Mucosa of descending colon (tissue), 3 donors: Measurements from ENCODE around the gene KDM4B. TPM values are rescaled to one million over a fixed set of nuclear protein-coding genes. Genes with fewer than 3 reads are reported as not detected.

Experiments
- ATAC-seq: fragments of 200-7000 bp; cut with Tn5 transposase; one replicate; pipeline ENCODE4 v1.9.1; 2020; ENCODE audit warnings: mild to moderate bottlenecking, moderate library complexity
- DNase-seq, 3 donors: peaks; one replicate each; pipeline ENCODE4 v3.0.0-alpha.2; 2020
- H3K36me3 ChIP-seq: fragments of 200-600 bp; one replicate; pipeline ENCODE4 v1.8.0; 2021; ENCODE audit warnings: low read depth, mild to moderate bottlenecking
- H3K4me1 ChIP-seq: fragments of 200-600 bp; one replicate; pipeline ENCODE4 v1.8.0; 2021; ENCODE audit warnings: low read depth, mild to moderate bottlenecking
- H3K4me3 ChIP-seq: fragments of 200-600 bp; one replicate; pipeline ENCODE4 v1.8.0; 2021; ENCODE audit warnings: mild to moderate bottlenecking
- H3K9me3 ChIP-seq: fragments of 200-600 bp; one replicate; pipeline ENCODE4 v1.8.0; 2021; ENCODE audit warnings: mild to moderate bottlenecking
- intact Hi-C, 2 donors: fragments of 100-400 bp; cut with DNase I in 1 of 2; cut with micrococcal nuclease in 1 of 2; formaldehyde crosslinking; loops; one replicate each; pipeline versions ENCODE4 v1.11.0 to v1.11.1; 2022; cut with DNase I, micrococcal nuclease
- total RNA-seq, 3 donors: library from RNA; stranded (reverse); fragmentation: NEBNext Ultra II Directional in 2 of 3; extraction: Animal tissue kit (Norgen Biotek cat#: 25700) in 2 of 3; gene quantifications; one replicate each; pipeline versions ENCODE4 v1.2.1 to v1.2.4, GENCODE V29; 2021 to 2023
- TF ChIP-seq, protein P1 (sequence below): fragments of 200-600 bp; IDR thresholded peaks from one replicate; pipeline ENCODE4 v1.8.0; 2022; ENCODE audit warnings: antibody characterized with exemption, mild to moderate bottlenecking
- donor health status: DM: no; HTN: no; CAD: no; lungs with moderate emphysema.
- donor health status: DM: no; HTN: no; CAD: no.
- donor health status: DM: no; HTN: yes; CAD: no.

Gene KDM4B
- total RNA-seq, 3 donors from 2014 or later, result 42.7 to 53.8 (median 50.0) TPM

DNA sequence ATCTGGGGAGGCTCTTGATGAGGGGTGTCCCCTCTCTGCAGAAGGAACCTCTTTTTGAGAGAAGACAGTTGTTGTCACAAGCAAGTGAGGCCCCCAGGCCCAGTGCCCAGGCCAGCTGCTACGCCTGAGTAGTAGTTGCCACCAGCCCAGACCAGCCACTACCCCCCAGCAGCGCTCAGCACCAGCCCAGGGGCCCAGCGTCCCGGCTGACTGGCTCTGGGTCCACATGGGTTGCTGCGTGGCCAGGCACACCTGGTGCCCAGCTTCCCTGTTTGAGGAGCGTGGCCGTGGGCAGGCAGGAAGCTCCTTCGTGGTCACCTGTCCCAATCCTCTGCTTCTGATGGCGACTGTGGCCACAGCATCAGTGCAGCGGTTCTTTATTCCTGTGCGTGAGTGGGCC lies 84.7 kb downstream of the KDM4B start:
- no peak for ATAC-seq
- intact Hi-C loops, result no loop called here

DNA sequence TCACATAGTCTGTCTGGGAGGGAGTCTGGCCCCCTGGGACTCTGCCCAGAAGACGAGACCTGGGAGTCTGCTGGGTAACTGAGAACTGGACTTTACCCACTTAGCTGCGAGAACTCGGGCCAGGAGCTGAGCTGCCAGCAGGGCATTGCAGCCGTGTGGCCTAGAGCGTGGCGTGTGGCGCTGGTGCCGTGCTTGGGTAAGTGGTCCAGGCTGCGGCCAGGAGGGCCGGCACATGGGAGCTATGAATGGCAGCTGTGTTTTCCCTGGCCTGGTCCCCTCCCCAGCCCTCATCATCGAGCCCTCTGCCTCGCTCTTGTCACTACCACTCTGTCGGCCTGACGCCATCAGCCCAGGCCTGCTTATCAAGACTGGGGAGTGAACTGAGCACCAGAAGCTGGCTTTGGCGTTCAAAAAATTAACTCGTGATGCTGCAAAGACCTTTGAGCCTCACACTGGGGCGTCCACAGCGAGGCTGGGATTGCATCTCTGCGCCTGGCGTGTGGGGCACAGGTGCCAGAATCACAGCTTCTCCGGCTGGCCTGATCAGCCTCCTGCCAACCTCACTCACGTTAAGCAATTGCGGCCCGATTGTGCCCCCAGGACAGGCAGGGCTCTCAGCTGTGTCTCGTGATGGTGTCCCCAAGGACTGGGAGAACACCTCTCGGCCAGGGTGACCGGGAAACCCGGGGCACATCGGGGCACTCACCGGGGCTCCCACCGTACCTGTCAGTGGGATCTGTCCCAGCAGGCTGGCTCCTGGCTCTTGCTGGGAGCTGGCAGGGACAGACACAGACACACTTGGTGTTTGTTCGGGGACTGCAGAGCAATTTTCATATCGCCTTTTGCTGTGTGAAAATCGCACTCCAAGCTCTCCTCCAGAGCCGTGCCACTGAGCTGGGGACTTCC lies 85.9 kb downstream of the KDM4B start:
- TF ChIP-seq, protein P1, sequence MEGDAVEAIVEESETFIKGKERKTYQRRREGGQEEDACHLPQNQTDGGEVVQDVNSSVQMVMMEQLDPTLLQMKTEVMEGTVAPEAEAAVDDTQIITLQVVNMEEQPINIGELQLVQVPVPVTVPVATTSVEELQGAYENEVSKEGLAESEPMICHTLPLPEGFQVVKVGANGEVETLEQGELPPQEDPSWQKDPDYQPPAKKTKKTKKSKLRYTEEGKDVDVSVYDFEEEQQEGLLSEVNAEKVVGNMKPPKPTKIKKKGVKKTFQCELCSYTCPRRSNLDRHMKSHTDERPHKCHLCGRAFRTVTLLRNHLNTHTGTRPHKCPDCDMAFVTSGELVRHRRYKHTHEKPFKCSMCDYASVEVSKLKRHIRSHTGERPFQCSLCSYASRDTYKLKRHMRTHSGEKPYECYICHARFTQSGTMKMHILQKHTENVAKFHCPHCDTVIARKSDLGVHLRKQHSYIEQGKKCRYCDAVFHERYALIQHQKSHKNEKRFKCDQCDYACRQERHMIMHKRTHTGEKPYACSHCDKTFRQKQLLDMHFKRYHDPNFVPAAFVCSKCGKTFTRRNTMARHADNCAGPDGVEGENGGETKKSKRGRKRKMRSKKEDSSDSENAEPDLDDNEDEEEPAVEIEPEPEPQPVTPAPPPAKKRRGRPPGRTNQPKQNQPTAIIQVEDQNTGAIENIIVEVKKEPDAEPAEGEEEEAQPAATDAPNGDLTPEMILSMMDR, result no peak
- ATAC-seq, result no peak

More for the DNA sequence above, 84.7 kb downstream of the KDM4B start:
- Histone ChIP-seq H3K4me3 (no peak overlapping the region), H3K4me1 (peaks cover 5% of the 10 kb centered on the region), H3K36me3 (no peaks in the 10 kb centered on the region), H3K9me3 (no peaks in the 10 kb centered on the region)
- TF ChIP-seq, protein P1, result no peak
- no peak for DNase-seq

DNA sequence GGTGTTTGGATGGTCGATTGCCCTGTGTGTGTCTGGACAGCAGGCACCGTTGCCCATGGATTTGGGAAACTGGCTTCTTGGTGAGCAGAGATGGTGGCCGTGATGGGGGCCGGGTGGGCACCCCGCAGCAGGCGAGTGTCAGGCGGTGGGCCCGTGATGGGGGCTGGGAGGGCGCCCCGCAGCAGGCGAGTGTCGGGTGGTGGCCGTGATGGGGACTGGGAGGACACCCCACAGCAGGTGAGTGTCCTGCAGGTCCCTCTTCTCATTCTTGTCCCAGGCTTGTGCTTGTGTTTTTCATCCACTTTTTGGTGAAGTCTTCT lies 86.5 kb downstream of the KDM4B start:
- Histone ChIP-seq H3K9me3 (no peaks in the 10 kb centered on the region), H3K4me3 (no peak overlapping the region), H3K36me3 (no peaks in the 10 kb centered on the region), H3K4me1 (no peaks in the 10 kb centered on the region)
- no peak for DNase-seq
- no peak for ATAC-seq
- intact Hi-C loops, result no loop called here
- TF ChIP-seq, protein P1, result no peak

More for the DNA sequence above, 85.9 kb downstream of the KDM4B start:
- intact Hi-C loops, result no loop called here
- Histone ChIP-seq H3K4me3 (no peak overlapping the region), H3K4me1 (no peaks in the 10 kb centered on the region), H3K36me3 (no peaks in the 10 kb centered on the region), H3K9me3 (no peaks in the 10 kb centered on the region)
- DNase-seq, result no peak

DNA sequence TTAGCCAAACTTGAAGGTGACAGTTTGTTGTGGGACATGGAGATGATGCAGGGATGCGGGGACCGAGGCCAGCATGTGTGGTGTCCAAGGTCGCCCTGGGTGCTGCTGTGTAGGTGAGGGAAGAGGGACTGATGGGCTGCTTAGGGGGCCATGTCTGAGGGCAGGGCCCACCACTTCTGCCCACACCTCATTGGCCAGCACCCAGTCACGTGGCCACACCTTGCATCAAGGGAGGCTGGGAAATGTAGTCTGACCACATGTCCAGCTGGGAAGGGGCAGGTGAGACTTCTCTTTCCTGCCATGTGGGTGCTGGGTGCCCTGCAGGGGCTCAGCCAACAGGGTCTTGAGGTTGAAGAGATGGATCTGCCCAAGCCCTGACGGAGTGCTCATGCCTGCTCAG lies 88.9 kb downstream of the KDM4B start:
- Histone ChIP-seq H3K4me3 (no peak overlapping the region), H3K4me1 (no peaks in the 10 kb centered on the region), H3K36me3 (no peaks in the 10 kb centered on the region), H3K9me3 (peaks cover 6% of the 10 kb centered on the region)
- no peak for DNase-seq
- intact Hi-C loops, result no loop called here
- TF ChIP-seq, protein P1, result no peak
- ATAC-seq, result peak; percentile 32

DNA sequence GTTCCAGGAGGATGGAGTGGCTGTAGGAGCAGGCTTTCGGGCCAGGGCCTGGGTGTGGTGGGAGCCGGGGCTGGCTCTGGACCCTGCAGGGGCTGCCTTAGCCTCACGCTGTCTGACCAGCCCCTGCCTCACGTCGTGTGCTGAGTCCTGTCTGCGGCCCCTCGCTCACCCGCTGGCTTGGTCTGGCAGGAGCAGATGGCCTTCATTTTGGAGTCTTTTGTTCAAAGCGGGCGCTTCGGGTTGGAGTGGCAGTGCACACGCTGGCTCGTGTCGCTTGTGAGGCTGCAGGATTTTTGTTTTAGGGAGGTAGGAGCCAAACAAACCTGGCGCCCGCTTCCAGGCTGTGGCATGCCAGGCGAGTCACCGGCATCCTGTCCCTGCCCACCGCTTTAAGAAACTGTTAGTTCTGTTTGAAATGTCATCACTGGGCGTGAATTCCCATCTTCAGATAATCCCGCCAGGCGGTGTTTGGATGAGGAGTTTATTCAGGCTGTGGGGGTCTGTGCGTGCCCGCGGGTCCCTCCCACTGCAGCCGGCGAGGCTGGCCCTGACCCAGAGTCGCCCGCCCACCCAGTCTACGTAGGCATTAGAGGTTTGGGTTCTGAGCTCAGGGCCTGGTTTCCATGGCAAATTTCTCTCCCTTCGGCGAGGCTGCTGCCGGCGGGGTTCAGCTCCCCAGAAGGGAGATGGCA lies 89.8 kb downstream of the KDM4B start:
- H3K36me3 ChIP-seq, result no peaks in the 10 kb centered on the region
- ATAC-seq, result no peak
- intact Hi-C loops, result no loop called here
- TF ChIP-seq, protein P1, result no peak
- H3K4me1 ChIP-seq, result no peaks in the 10 kb centered on the region
- H3K9me3 ChIP-seq, result peaks cover 7% of the 10 kb centered on the region
- DNase-seq, result no peak
- H3K4me3 ChIP-seq, result no peak overlapping the region
